Measurements from ENCODE around the gene ANKRD52. TPM values are rescaled to one million over a fixed set of nuclear protein-coding genes. Genes with fewer than 3 reads are reported as not detected.

ANKRD52 gene
- total and polyA plus RNA-seq, 2 of the 8 experiments (the other 6 are each of a cell fraction or from before 2014, with no cell fraction given), result 14.0 to 36.3 TPM

- no peak for TF ChIP-seq CBX5 (IDR thresholded peaks at IDR 0.05; ENCODE audit: low read depth, low read length)
- TF ChIP-seq RFX5 (IDR thresholded peaks at IDR 0.05; ENCODE audit: borderline replicate concordance, low read depth, low read length), result no peak
- peak; percentile 67 for TF ChIP-seq TBP (IDR thresholded peaks at IDR 0.05; ENCODE audit: low read depth, low read length)
- TF ChIP-seq, protein P1, sequence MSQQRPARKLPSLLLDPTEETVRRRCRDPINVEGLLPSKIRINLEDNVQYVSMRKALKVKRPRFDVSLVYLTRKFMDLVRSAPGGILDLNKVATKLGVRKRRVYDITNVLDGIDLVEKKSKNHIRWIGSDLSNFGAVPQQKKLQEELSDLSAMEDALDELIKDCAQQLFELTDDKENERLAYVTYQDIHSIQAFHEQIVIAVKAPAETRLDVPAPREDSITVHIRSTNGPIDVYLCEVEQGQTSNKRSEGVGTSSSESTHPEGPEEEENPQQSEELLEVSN (IDR thresholded peaks at IDR 0.05), result no peak
- TF ChIP-seq RNF2 (IDR thresholded peaks at IDR 0.05; ENCODE audit: borderline replicate concordance, low read depth, low read length, missing control alignments, poor library complexity, severe bottlenecking), result no peak
- TF ChIP-seq SIX5 (IDR thresholded peaks at IDR 0.05; ENCODE audit: low read depth, low read length), result no peak
- TF ChIP-seq YY1 (IDR thresholded peaks at IDR 0.05; ENCODE audit: low read depth, low read length), result no peak
- no peak for TF ChIP-seq CHD7 (IDR thresholded peaks at IDR 0.05; ENCODE audit: insufficient replicate concordance, low read length)
- TF ChIP-seq KDM4A (IDR thresholded peaks at IDR 0.05; ENCODE audit: low read depth, low read length, severe bottlenecking), result peak; percentile 51
Measured at GRCh38 chr12:56299853-56300643, 41.9 kb upstream of the ANKRD52 start, which contains the start of gene CS (continued).

Data from H1 (cell line).